ENCODE measurements around the gene MAG.

- TF ChIP-seq, protein P1, sequence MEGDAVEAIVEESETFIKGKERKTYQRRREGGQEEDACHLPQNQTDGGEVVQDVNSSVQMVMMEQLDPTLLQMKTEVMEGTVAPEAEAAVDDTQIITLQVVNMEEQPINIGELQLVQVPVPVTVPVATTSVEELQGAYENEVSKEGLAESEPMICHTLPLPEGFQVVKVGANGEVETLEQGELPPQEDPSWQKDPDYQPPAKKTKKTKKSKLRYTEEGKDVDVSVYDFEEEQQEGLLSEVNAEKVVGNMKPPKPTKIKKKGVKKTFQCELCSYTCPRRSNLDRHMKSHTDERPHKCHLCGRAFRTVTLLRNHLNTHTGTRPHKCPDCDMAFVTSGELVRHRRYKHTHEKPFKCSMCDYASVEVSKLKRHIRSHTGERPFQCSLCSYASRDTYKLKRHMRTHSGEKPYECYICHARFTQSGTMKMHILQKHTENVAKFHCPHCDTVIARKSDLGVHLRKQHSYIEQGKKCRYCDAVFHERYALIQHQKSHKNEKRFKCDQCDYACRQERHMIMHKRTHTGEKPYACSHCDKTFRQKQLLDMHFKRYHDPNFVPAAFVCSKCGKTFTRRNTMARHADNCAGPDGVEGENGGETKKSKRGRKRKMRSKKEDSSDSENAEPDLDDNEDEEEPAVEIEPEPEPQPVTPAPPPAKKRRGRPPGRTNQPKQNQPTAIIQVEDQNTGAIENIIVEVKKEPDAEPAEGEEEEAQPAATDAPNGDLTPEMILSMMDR (IDR thresholded peaks at IDR 0.05), result no peak
- TF ChIP-seq EZH2phosphoT487 (IDR thresholded peaks at IDR 0.05), result no peak
Measured at GRCh38 chr19:35284153-35285094, 7.5 kb upstream of the MAG start.
